Panc1 (cell line): ENCODE data around the gene FAF2. TPM values are rescaled to one million over a fixed set of nuclear protein-coding genes. Genes with fewer than 3 reads are reported as not detected.
A peak's percentile ranks its signal among the peaks of the same experiment; 100 is the strongest.

Experiments
- ATAC-seq: fragments of 200-7000 bp; cut with Tn5 transposase; 2 replicates; pipeline ENCODE4 v1.9.1; 2020; ENCODE audit warnings: mild to moderate bottlenecking, moderate library complexity
- BruUV-seq: library from RNA; stranded (reverse); fragments of 400-500 nt; replicated peaks from 2 replicates; lab custom pipeline; 2021; lab: Mats Ljungman, UMichigan
- CTCF ChIA-PET: fragments of 300-600 bp; sonication (Branson Sonifier 250); formaldehyde crosslinking; loops from one replicate; lab custom pipeline; 2022; ENCODE audit warnings: antibody characterized with exemption; lab: Charles Lee
- POLR2A ChIA-PET: fragments of 300-600 bp; sonication (Branson Sonifier 250); formaldehyde crosslinking; loops from one replicate; lab custom pipeline; 2022; ENCODE audit warnings: antibody characterized with exemption; lab: Charles Lee
- DNase-seq: peaks from one replicate; pipeline ENCODE4 v3.0.0-alpha.2; 2010; ENCODE audit warnings: low read depth, low spot score
- H3K27ac ChIP-seq: 2 replicates; pipeline ENCODE4 v1.5.1; 2011; ENCODE audit warnings: mild to moderate bottlenecking, low read length, inconsistent platforms
- H3K27me3 ChIP-seq: fragments of 200-500 bp; sonication (Bioruptor generic); 2 replicates; pipeline ENCODE4 v1.6.0; 2014; ENCODE audit warnings: low read length, inconsistent platforms; ENCODE audit not compliant: control insufficient read depth, insufficient read depth
- H3K36me3 ChIP-seq: fragments of 200-500 bp; sonication (Bioruptor generic); 2 replicates; pipeline ENCODE4 v1.5.1; 2014; ENCODE audit warnings: inconsistent platforms, mild to moderate bottlenecking, low read length, moderate library complexity; ENCODE audit not compliant: control insufficient read depth, insufficient read depth
- H3K4me1 ChIP-seq: 2 replicates; pipeline ENCODE4 v1.5.1; 2011; ENCODE audit warnings: inconsistent platforms, mild to moderate bottlenecking, low read length, moderate library complexity; ENCODE audit not compliant: control insufficient read depth, insufficient read depth
- H3K4me3 ChIP-seq, 2 experiments: 2 replicates each; pipeline ENCODE4 v1.5.1; 2011 to 2012; ENCODE audit warnings: low read depth in 2 of 2, low read length in 2 of 2, mild to moderate bottlenecking in 2 of 2, inconsistent platforms in 1 of 2, moderate library complexity in 1 of 2
- H3K9me3 ChIP-seq: fragments of 200-500 bp; sonication (Bioruptor generic); 2 replicates; pipeline ENCODE4 v1.5.1; 2014; ENCODE audit warnings: low read depth, mild to moderate bottlenecking, inconsistent platforms, low read length, moderate library complexity; ENCODE audit not compliant: control insufficient read depth, insufficient read depth
- CTCF ChIP-seq: fragments of 450-650 bp; IDR thresholded peaks from 2 replicates; pipeline ENCODE4 v1.5.1; 2017; ENCODE audit warnings: mild to moderate bottlenecking
- POLR2AphosphoS5 ChIP-seq: IDR thresholded peaks from 2 replicates; pipeline ENCODE4 v1.6.1; 2012; ENCODE audit warnings: mild to moderate bottlenecking, low read depth, low read length, moderate library complexity
- REST ChIP-seq, 2 experiments: IDR thresholded peaks; 2 replicates each; pipeline ENCODE4 v1.6.1; 2011 to 2012; ENCODE audit warnings: low read depth in 2 of 2, control low read depth in 1 of 2, low read length in 1 of 2, mild to moderate bottlenecking in 1 of 2, moderate library complexity in 1 of 2; ENCODE audit not compliant: insufficient read depth in 1 of 2
- SIN3A ChIP-seq: IDR thresholded peaks from 2 replicates; pipeline ENCODE4 v1.6.1; 2012; ENCODE audit warnings: low read depth, mild to moderate bottlenecking, low read length, moderate library complexity, borderline replicate concordance; ENCODE audit not compliant: insufficient read depth
- TCF7L2 ChIP-seq: IDR thresholded peaks from 2 replicates; pipeline ENCODE4 v1.6.1; 2011; ENCODE audit warnings: mild to moderate bottlenecking, low read depth, low read length, inconsistent platforms
- in situ Hi-C: cut with HindIII; loops from 2 replicates; pipeline ENCODE4 v1.10.0; 2016; ENCODE audit warnings: low sequenced_read_pairs, low pct_unique_long_range_greater_than_20kb
- intact Hi-C: fragments of 100-400 bp; cut with micrococcal nuclease; formaldehyde crosslinking; loops from one replicate; pipeline ENCODE4 v1.10.0; 2022; ENCODE audit not compliant: unreplicated experiment
- total RNA-seq: library from RNA; stranded (reverse); gene quantifications from one replicate; pipeline ENCODE4 v1.2.1, GENCODE V29; 2021; ENCODE audit not compliant: unreplicated experiment

The FAF2 gene
- total RNA-seq, 1 experiment from 2014 or later, result 86.6 TPM

GRCh38 chr5:176536132-176536901, 88.1 kb downstream of the FAF2 start:
- Histone ChIP-seq H3K27me3 (no peaks in the 10 kb centered on the region), H3K9me3 (no peaks in the 10 kb centered on the region), H3K27ac (peak overlapping the region; percentile 99), H3K4me1 (peaks cover 61% of the 10 kb centered on the region), H3K4me3 (peak overlapping the region; percentile 97 to 98), H3K36me3 (peaks cover 6% of the 10 kb centered on the region)
- TF ChIP-seq TCF7L2 (peak; percentile 82), POLR2AphosphoS5 (peak; percentile 26; the same call in 1 of the 2 replicates), REST (IDR thresholded peaks at IDR 0.05; ENCODE audit: insufficient read depth in 1 of 2, low read depth in 2 of 2, low read length in 1 of 2) (0 out of 4 replicates have a peak, but pooled peaks of 1 of the 2 experiments have one; percentile 10), SIN3A (0 out of 2 replicates have a peak, but pooled peaks have one; percentile 57), CTCF (no peak)
- ATAC-seq (peak; percentile 22), DNase-seq (no peak)
- ChIA-PET POLR2A (interaction anchor here (0.8 kb wide), 1 partner anchor 11 kb away, joined by 10 read pairs; no protein-coding TSS in a partner anchor), CTCF (interaction anchor here (0.7 kb wide), 1 partner anchor 45 kb away, joined by 5 read pairs; no protein-coding TSS in a partner anchor)
- BruUV-seq, result no TSS peak
- intact Hi-C loops (no loop called here), in situ Hi-C loops (no loop called here)

- ATAC-seq, result peak; percentile 75
- no TSS peak for BruUV-seq
- in situ Hi-C loops (no loop called here), intact Hi-C loops (no loop called here)
- H3K4me3 ChIP-seq, result peak within 1 kb of the TSS; percentile 97 to 98
- CTCF ChIA-PET, result interaction anchor here (1.0 to 1.6 kb wide), 3 partner anchors 36 to 120 kb away, joined by 3 to 9 read pairs (median 8); no protein-coding TSS in a partner anchor
- H3K9me3 ChIP-seq, result no peaks in the 10 kb centered on the region
- H3K36me3 ChIP-seq, result peaks cover 6% of the 10 kb centered on the region
- H3K27ac ChIP-seq, result peak within 1 kb of the TSS; percentile 99
- H3K27me3 ChIP-seq, result no peaks in the 10 kb centered on the region
- TF ChIP-seq TCF7L2 (no peak), POLR2AphosphoS5 (peak; percentile 63; the same call in 1 of the 2 replicates), REST (IDR thresholded peaks at IDR 0.05; ENCODE audit: insufficient read depth in 1 of 2, low read depth in 2 of 2, low read length in 1 of 2) (peak in 1 of 2 experiments; percentile 54; a peak in 2 of 4 replicates), SIN3A (no peak)
- DNase-seq, result peak; percentile 92
- POLR2A ChIA-PET, result interaction anchor here (0.8 kb wide), 1 partner anchor 10 kb away, joined by 10 read pairs; no protein-coding TSS in a partner anchor
- H3K4me1 ChIP-seq, result peaks cover 61% of the 10 kb centered on the region
Measured at GRCh38 chr5:176536902-176537553, 88.8 kb downstream of the FAF2 start, which contains the start of gene RNF44. RNF44 (minus strand) TSS chr5:176537402; CDS start chr5:176532472, 4,930 bp downstream.
